GM12873 (cell line): ENCODE data around the gene ZMYM2.

Experiments
- TF ChIP-seq, protein P1 (sequence below): IDR thresholded peaks from 2 replicates; pipeline ENCODE4 v1.5.1; 2012; ENCODE audit warnings: low read depth, mild to moderate bottlenecking, moderate library complexity, low read length, control low read depth; ENCODE audit not compliant: insufficient read depth; ENCODE audit errors: missing control alignments

Gene ZMYM2

DNA sequence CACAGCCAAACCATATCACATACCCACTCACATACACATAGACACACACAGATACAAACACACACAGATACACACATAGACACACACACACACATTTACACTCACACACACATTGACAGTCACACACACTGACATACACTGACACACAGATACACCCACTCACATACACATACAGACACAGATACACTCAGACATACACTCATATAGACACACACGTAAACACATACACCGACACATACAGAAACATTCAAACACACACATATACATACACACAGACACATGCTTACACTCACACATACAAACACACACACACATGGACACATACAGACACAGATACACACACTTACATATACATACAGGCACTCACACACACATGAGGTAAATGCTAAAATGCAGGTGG lies 172.1 kb downstream of the ZMYM2 start:
- TF ChIP-seq, protein P1, sequence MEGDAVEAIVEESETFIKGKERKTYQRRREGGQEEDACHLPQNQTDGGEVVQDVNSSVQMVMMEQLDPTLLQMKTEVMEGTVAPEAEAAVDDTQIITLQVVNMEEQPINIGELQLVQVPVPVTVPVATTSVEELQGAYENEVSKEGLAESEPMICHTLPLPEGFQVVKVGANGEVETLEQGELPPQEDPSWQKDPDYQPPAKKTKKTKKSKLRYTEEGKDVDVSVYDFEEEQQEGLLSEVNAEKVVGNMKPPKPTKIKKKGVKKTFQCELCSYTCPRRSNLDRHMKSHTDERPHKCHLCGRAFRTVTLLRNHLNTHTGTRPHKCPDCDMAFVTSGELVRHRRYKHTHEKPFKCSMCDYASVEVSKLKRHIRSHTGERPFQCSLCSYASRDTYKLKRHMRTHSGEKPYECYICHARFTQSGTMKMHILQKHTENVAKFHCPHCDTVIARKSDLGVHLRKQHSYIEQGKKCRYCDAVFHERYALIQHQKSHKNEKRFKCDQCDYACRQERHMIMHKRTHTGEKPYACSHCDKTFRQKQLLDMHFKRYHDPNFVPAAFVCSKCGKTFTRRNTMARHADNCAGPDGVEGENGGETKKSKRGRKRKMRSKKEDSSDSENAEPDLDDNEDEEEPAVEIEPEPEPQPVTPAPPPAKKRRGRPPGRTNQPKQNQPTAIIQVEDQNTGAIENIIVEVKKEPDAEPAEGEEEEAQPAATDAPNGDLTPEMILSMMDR, result no peak

DNA sequence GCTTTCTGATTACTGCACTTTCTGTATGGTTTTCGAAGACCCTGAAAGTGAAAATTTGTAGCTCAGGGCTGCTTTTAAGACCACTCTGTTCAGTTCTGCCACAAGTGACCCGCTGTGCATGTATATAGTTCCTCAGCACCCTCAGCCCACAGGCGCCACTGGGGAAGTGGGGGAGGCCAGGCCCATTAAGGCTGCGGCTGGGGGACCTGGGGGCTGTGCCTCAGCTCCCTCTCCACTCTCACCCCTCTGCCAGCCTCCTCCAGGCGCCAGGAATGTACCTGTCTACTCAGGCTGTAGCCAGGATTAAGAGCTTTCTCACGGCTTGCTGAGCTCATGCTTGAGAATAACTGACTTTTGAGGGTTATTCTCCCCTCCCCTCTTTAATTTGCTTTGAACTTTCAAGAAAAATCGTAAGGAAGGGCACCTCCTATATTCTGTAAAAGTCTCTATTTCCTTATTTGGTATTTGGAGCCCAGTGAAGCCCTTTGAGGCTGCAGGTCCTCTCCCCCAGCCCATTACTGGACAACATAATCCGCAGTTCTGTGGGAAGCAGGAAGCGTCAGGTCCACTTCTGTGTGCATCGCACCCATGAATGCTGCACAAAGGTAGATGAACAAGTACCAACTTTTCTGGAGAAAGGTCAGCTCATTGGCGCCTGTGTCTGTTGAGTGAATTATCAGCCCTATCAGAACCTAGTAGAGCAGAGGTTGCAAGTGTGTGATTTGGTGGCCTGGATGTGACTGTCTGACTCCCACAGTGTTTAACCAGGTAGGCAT lies 172.7 kb downstream of the ZMYM2 start:
- TF ChIP-seq, protein P1, result no peak

DNA sequence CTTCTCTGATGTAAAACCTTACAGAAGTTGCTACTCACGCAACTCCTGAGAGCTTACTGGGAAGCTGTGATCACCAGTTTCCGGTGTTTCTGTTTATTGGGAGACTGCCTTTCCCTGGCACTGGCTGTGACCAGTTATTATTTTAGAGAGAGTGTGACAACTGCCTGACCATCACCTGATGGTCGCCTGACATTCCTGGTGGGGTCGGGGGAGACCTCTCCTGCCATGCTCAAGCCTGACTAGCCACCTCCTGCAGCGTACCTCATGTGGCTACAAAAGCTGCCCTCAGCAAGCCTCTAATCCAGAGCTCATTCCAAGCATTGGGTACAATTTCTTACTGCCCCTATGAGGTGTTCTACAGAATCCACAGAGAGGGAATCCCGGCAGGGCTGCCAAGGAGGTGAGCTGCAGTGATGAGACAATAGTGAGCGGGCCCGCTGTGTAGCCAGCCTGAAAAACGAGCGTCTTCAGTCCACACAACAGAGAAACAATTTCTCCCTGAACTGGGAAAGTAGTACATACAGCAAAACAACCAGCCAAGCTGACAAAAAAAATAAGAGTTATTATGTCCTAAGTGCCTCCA lies 173.6 kb downstream of the ZMYM2 start:
- TF ChIP-seq, protein P1, result no peak

DNA sequence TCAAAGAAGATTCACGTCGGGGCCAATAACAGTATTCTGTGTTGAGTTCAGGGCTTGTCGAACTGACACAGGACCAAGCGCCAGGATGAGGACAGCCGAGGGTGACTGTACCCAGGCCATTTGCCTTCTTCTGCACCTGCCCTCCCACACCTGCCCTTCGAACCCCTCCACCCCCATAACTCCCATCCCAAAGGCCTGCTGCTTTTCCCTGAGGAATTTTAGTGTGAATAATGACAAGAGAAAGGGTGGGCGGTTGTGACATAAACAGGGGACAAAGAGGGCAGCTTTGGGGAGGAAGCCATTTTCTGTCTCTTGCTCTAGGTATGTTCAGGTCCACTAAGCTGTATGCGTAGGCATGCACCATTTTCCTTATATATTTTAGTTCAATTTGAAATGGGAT lies 176.2 kb downstream of the ZMYM2 start:
- TF ChIP-seq, protein P1, result no peak

DNA sequence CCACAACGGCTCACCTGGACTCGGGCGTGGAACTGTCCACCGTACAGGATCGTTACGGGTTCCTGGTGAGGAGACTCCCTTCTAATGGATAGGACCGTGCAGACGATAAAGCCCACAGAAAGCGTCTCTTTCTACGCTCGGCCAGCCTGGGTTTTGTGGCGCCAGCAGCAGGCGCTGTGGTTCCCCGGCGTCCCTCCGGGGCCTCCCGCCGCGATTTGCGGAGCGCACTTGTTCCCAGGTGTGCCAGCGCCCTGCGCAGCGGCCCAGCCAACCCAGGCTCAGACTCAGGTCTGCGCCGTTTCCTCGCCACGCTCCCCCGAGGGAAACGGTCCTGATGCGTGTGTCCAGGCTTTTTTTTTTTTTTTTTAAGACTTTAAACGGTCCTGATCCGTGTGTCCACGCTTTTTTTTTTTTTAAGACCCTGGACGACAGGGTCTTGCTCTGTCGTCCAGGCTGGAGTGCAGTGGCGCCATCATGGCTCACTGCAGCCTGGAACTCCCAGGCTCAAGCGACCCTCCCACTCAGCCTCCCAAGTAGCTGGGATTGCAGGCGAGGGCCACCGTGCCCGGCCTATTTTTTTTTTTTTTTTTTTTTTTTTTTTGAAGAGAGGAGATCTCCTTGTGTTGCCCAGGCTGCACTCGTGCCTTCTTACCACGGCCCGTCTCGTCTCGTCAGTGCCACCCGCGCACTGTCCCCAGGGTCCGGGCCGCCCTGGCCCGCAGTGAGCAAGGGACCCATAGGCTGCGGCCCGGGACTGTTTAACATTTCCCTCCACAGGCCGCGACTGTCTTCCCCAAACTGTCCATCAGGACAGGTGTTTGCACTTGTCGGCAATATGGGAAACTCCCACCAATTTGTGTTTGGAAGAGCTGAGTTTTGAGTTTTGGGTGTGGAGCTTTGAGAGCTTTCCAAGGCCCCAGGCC lies 178.5 kb downstream of the ZMYM2 start:
- TF ChIP-seq, protein P1, result peak; percentile 79

DNA sequence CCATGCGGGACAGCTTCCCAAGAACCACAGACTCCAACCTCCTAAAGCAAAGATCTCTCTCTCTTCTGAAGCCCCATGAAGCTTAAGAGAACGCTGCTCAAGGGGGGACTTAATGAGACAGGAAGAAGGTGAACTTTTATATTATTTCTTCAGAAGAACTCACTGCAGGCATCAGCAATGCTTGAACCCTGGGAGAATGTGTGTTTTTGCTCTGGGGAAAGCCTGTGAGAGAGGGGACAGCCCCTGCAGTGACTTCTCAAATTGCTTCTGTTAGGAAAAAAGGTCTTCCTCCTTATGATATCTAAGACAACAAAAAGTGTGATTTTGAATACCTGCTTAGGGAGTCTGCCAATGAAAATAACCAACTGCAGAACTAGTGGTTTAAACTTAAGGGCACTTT lies 179.3 kb downstream of the ZMYM2 start:
- TF ChIP-seq, protein P1, result no peak

DNA sequence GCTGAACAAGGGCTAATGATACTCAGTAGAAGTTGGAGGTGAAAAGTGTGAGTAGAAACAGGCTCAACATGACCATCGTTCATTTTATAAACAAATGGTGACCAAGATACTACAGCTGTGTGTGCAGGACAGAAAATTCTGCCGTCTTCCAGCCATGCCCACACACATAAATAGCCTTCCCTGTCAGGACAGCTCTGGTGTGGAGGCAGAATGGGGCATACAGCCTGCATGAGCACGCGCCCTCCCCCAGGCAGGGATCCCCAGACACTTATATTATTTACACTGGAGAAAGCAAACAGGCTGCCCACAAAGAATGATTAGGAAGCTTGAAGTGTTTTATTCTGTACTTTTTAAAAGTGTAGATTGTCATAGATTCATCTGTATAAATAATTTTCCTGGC lies 182.0 kb downstream of the ZMYM2 start:
- TF ChIP-seq, protein P1, result no peak
